CD4-positive, CD25-positive, alpha-beta regulatory T cell (primary cell): Measurements from ENCODE around the gene ENPP3. TPM values are rescaled to one million over a fixed set of nuclear protein-coding genes. Genes with fewer than 3 reads are reported as not detected.

Experiments
- ATAC-seq, 2 donors: fragments of 150-1000 bp; cut with Tn5 transposase; one replicate each; pipeline ENCODE4 v1.10.0; 2021; ENCODE audit warnings: low read depth in 2 of 2, moderate number of reproducible peaks in 2 of 2, moderate library complexity in 1 of 2
- DNase-seq, 3 donors: peaks; one replicate each; pipeline versions ENCODE4 v3.0.0 to v3.0.0-alpha.2; 2012 to 2022; ENCODE audit warnings: mixed read lengths in 1 of 3
- H3K27ac ChIP-seq: one replicate; pipeline ENCODE4 v1.7.0; 2013; ENCODE audit warnings: mild to moderate bottlenecking, low read length; ENCODE audit not compliant: insufficient read depth, poor library complexity, severe bottlenecking
- H3K27me3 ChIP-seq: one replicate; pipeline ENCODE4 v1.7.0; 2013; ENCODE audit warnings: low read length; ENCODE audit not compliant: control insufficient read depth, insufficient read depth
- H3K36me3 ChIP-seq: one replicate; pipeline ENCODE4 v1.7.0; 2013; ENCODE audit warnings: mild to moderate bottlenecking, low read length, moderate library complexity; ENCODE audit not compliant: control insufficient read depth, insufficient read depth
- H3K4me1 ChIP-seq: 2 replicates; pipeline ENCODE4 v1.7.0; 2013; ENCODE audit warnings: mild to moderate bottlenecking, low read length; ENCODE audit not compliant: insufficient read depth, control insufficient read depth, poor library complexity, severe bottlenecking
- H3K4me3 ChIP-seq: one replicate; pipeline ENCODE4 v1.7.0; 2013; ENCODE audit warnings: low read depth, mild to moderate bottlenecking, low read length, moderate library complexity
- H3K9me3 ChIP-seq, 2 experiments: 1 replicate in 1 of 2; 2 replicates in 1 of 2; pipeline ENCODE4 v1.7.0; 2013; ENCODE audit warnings: low read length in 2 of 2, mild to moderate bottlenecking in 1 of 2, moderate library complexity in 1 of 2; ENCODE audit not compliant: control insufficient read depth in 2 of 2
- H3K27ac Mint-ChIP-seq, 3 donors: one replicate each; pipeline ENCODE4 v1.8.0; 2020 to 2022; ENCODE audit warnings: mild to moderate bottlenecking in 3 of 3, mixed read lengths in 3 of 3, moderate library complexity in 2 of 3
- H3K27me3 Mint-ChIP-seq: one replicate; pipeline ENCODE4 v1.8.0; 2022; ENCODE audit warnings: mild to moderate bottlenecking, mixed read lengths
- H3K36me3 Mint-ChIP-seq: one replicate; pipeline ENCODE4 v1.8.0; 2020; ENCODE audit warnings: mixed read lengths
- H3K4me1 Mint-ChIP-seq, 4 donors: one replicate each; pipeline ENCODE4 v1.8.0; 2020 to 2022; ENCODE audit warnings: mixed read lengths in 4 of 4, mild to moderate bottlenecking in 1 of 4
- H3K4me3 Mint-ChIP-seq, 4 donors: one replicate each; pipeline ENCODE4 v1.8.0; 2020 to 2022; ENCODE audit warnings: mild to moderate bottlenecking in 4 of 4, mixed read lengths in 4 of 4, moderate library complexity in 3 of 4
- H3K9me3 Mint-ChIP-seq, 7 donors: one replicate each; pipeline ENCODE4 v1.8.0; 2020 to 2022; ENCODE audit warnings: mixed read lengths in 7 of 7, mild to moderate bottlenecking in 3 of 7, moderate library complexity in 2 of 7
- polyA plus RNA-seq, 4 donors: library from polyadenylated mRNA; unstranded; fragments of 300-500 nt; fragmentation: Illumina TruSeq; gene quantifications; one replicate each; pipeline ENCODE4 v1.2.3, GENCODE V29; 2021
- total RNA-seq: library from RNA; stranded (reverse); gene quantifications from one replicate; pipeline ENCODE4 v1.2.3, GENCODE V29; 2022

Gene ENPP3
- total and polyA plus RNA-seq, 5 donors from 2014 or later, result 0.09 to 0.60 (median 0.32) TPM; not detected in 2

GRCh38 chr6:131655951-131656350 lies 18.8 kb downstream of the ENPP3 start:
- peaks cover 0 to 3% (median 0%) of the 10 kb centered on the region in 7 donors for H3K9me3 Mint-ChIP-seq
- no peak overlapping the region for H3K27ac Mint-ChIP-seq
- no peaks in the 10 kb centered on the region for H3K4me1 Mint-ChIP-seq
- H3K27ac ChIP-seq, result no peak overlapping the region
- H3K36me3 ChIP-seq, result no peaks in the 10 kb centered on the region
- no peak for DNase-seq
- H3K27me3 Mint-ChIP-seq, result peaks cover 6% of the 10 kb centered on the region
- H3K4me3 ChIP-seq, result no peak overlapping the region
- H3K36me3 Mint-ChIP-seq, result peaks cover 7% of the 10 kb centered on the region
- no peak for ATAC-seq
- H3K9me3 ChIP-seq, result no peaks in the 10 kb centered on the region
- H3K4me3 Mint-ChIP-seq, result no peak overlapping the region
- H3K27me3 ChIP-seq, result no peaks in the 10 kb centered on the region
- H3K4me1 ChIP-seq, result no peaks in the 10 kb centered on the region

GRCh38 chr6:131656667-131657066 lies 19.6 kb downstream of the ENPP3 start:
- no peak for DNase-seq
- Mint-ChIP-seq H3K9me3 (peaks cover 0 to under 1% (median 0%) of the 10 kb centered on the region in 7 donors), H3K27me3 (peaks cover 2% of the 10 kb centered on the region)

GRCh38 chr6:131657222-131657621 lies 20.1 kb downstream of the ENPP3 start:
- Histone ChIP-seq H3K4me3 (no peak overlapping the region), H3K4me1 (no peaks in the 10 kb centered on the region), H3K27me3 (no peaks in the 10 kb centered on the region), H3K27ac (no peak overlapping the region), H3K9me3 (no peaks in the 10 kb centered on the region), H3K36me3 (no peaks in the 10 kb centered on the region)
- no peaks in the 10 kb centered on the region for H3K9me3 Mint-ChIP-seq
- H3K36me3 Mint-ChIP-seq, result peaks cover 7% of the 10 kb centered on the region
- DNase-seq (no peak), ATAC-seq (no peak)
- H3K4me1 Mint-ChIP-seq, result no peaks in the 10 kb centered on the region
- H3K4me3 Mint-ChIP-seq, result no peak overlapping the region
- H3K27me3 Mint-ChIP-seq, result no peaks in the 10 kb centered on the region
- no peak overlapping the region for H3K27ac Mint-ChIP-seq

More at GRCh38 chr6:131656667-131657066, 19.6 kb downstream of the ENPP3 start:
- peaks cover 7% of the 10 kb centered on the region for H3K36me3 Mint-ChIP-seq
- H3K4me3 ChIP-seq, result no peak overlapping the region
- no peak overlapping the region for H3K4me3 Mint-ChIP-seq
- no peak for ATAC-seq
- H3K27ac Mint-ChIP-seq, result no peak overlapping the region
- H3K9me3 ChIP-seq, result no peaks in the 10 kb centered on the region
- H3K36me3 ChIP-seq, result no peaks in the 10 kb centered on the region
- no peak overlapping the region for H3K27ac ChIP-seq
- H3K4me1 Mint-ChIP-seq, result no peaks in the 10 kb centered on the region
- H3K4me1 ChIP-seq, result no peaks in the 10 kb centered on the region
- H3K27me3 ChIP-seq, result no peaks in the 10 kb centered on the region

GRCh38 chr6:131657630-131658111 lies 20.6 kb downstream of the ENPP3 start:
- H3K36me3 ChIP-seq, result no peaks in the 10 kb centered on the region
- ATAC-seq, result no peak
- H3K9me3 ChIP-seq, result no peaks in the 10 kb centered on the region
- Mint-ChIP-seq H3K4me3 (no peak overlapping the region), H3K4me1 (no peaks in the 10 kb centered on the region), H3K27ac (no peak overlapping the region), H3K36me3 (peaks cover 5% of the 10 kb centered on the region), H3K9me3 (no peaks in the 10 kb centered on the region), H3K27me3 (no peaks in the 10 kb centered on the region)
- DNase-seq, result no peak
- no peak overlapping the region for H3K4me3 ChIP-seq
- no peak overlapping the region for H3K27ac ChIP-seq
- no peaks in the 10 kb centered on the region for H3K27me3 ChIP-seq
- H3K4me1 ChIP-seq, result no peaks in the 10 kb centered on the region

- DNase-seq (no peak), ATAC-seq (no peak)
- Mint-ChIP-seq H3K4me3 (no peak overlapping the region), H3K4me1 (no peaks in the 10 kb centered on the region), H3K27me3 (no peaks in the 10 kb centered on the region), H3K27ac (no peak overlapping the region), H3K36me3 (peaks cover 4% of the 10 kb centered on the region), H3K9me3 (no peaks in the 10 kb centered on the region)
- H3K27ac ChIP-seq, result no peak overlapping the region
- no peaks in the 10 kb centered on the region for H3K4me1 ChIP-seq
- no peaks in the 10 kb centered on the region for H3K9me3 ChIP-seq
- no peak overlapping the region for H3K4me3 ChIP-seq
- no peaks in the 10 kb centered on the region for H3K36me3 ChIP-seq
- H3K27me3 ChIP-seq, result no peaks in the 10 kb centered on the region
Observed at GRCh38 chr6:131658287-131658686, 21.2 kb downstream of the ENPP3 start.

GRCh38 chr6:131660195-131660594 lies 23.1 kb downstream of the ENPP3 start:
- Mint-ChIP-seq H3K27me3 (no peaks in the 10 kb centered on the region), H3K4me1 (no peaks in the 10 kb centered on the region), H3K27ac (no peak overlapping the region), H3K9me3 (no peaks in the 10 kb centered on the region), H3K36me3 (no peaks in the 10 kb centered on the region), H3K4me3 (no peak overlapping the region)
- Histone ChIP-seq H3K4me1 (no peaks in the 10 kb centered on the region), H3K27ac (no peak overlapping the region), H3K27me3 (no peaks in the 10 kb centered on the region), H3K36me3 (no peaks in the 10 kb centered on the region), H3K9me3 (no peaks in the 10 kb centered on the region), H3K4me3 (no peak overlapping the region)
- DNase-seq (peak in 1 of 3 donors; percentile 5), ATAC-seq (no peak)

- Histone ChIP-seq H3K9me3 (no peaks in the 10 kb centered on the region), H3K4me3 (no peak overlapping the region), H3K27me3 (no peaks in the 10 kb centered on the region), H3K27ac (no peak overlapping the region), H3K4me1 (no peaks in the 10 kb centered on the region), H3K36me3 (no peaks in the 10 kb centered on the region)
- no peaks in the 10 kb centered on the region for H3K9me3 Mint-ChIP-seq
- ATAC-seq, result no peak
- no peak overlapping the region for H3K27ac Mint-ChIP-seq
- H3K4me3 Mint-ChIP-seq, result no peak overlapping the region
- peaks cover 18% of the 10 kb centered on the region for H3K27me3 Mint-ChIP-seq
- no peaks in the 10 kb centered on the region for H3K4me1 Mint-ChIP-seq
- no peak for DNase-seq
- H3K36me3 Mint-ChIP-seq, result no peaks in the 10 kb centered on the region
Observed at GRCh38 chr6:131663578-131664165, 26.6 kb downstream of the ENPP3 start.

GRCh38 chr6:131669891-131670290 lies 32.8 kb downstream of the ENPP3 start:
- Mint-ChIP-seq H3K9me3 (peaks cover 0 to 4% (median 0%) of the 10 kb centered on the region in 7 donors), H3K36me3 (no peaks in the 10 kb centered on the region), H3K4me3 (no peak overlapping the region), H3K27ac (no peak overlapping the region), H3K4me1 (no peaks in the 10 kb centered on the region), H3K27me3 (peaks cover 18% of the 10 kb centered on the region)
- Histone ChIP-seq H3K27ac (no peak overlapping the region), H3K36me3 (no peaks in the 10 kb centered on the region), H3K4me3 (no peak overlapping the region), H3K9me3 (no peaks in the 10 kb centered on the region), H3K27me3 (peaks cover 2% of the 10 kb centered on the region), H3K4me1 (no peaks in the 10 kb centered on the region)
- no peak for ATAC-seq
- no peak for DNase-seq
